ENCODE data around the gene HDAC9. TPM values are rescaled to one million over a fixed set of nuclear protein-coding genes. Genes with fewer than 3 reads are reported as not detected.

HDAC9 gene
- total RNA-seq, 1 donor from 2014 or later: 3.6 TPM

DNA sequence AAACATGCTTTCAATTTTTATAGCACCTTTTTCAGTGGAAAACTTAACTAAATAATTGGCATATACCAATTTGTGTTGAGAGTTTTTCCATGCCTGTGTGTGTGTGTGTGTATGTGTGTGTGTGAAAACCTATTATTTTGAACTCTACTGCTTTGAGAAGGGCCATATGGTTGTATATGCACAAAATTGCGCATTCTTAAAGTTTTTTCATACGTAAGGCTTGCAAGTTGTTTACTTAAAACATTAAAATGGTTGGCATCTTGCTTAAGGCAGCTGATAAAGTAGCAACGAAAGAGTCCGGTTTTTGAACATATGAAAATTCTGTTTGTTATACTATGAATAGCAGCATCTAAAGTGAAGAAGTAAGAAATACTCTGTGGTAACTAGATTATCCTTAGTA is 84.1 kb downstream of the HDAC9 start:
- Mint-ChIP-seq H3K4me1 (ENCODE audit: low read depth) (peaks cover 14% of the 10 kb centered on the region), H3K27me3 (no peaks in the 10 kb centered on the region), H3K27ac (no peak overlapping the region), H3K36me3 (ENCODE audit: insufficient read depth) (no peaks in the 10 kb centered on the region), H3K9me3 (ENCODE audit: low read depth) (no peaks in the 10 kb centered on the region), H3K4me3 (ENCODE audit: low read depth) (no peak overlapping the region)
- no peak for DNase-seq (ENCODE audit: low spot score, unreplicated experiment)
- TF ChIP-seq, protein P1, sequence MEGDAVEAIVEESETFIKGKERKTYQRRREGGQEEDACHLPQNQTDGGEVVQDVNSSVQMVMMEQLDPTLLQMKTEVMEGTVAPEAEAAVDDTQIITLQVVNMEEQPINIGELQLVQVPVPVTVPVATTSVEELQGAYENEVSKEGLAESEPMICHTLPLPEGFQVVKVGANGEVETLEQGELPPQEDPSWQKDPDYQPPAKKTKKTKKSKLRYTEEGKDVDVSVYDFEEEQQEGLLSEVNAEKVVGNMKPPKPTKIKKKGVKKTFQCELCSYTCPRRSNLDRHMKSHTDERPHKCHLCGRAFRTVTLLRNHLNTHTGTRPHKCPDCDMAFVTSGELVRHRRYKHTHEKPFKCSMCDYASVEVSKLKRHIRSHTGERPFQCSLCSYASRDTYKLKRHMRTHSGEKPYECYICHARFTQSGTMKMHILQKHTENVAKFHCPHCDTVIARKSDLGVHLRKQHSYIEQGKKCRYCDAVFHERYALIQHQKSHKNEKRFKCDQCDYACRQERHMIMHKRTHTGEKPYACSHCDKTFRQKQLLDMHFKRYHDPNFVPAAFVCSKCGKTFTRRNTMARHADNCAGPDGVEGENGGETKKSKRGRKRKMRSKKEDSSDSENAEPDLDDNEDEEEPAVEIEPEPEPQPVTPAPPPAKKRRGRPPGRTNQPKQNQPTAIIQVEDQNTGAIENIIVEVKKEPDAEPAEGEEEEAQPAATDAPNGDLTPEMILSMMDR (IDR thresholded peaks at IDR 0.05; ENCODE audit: unreplicated experiment): no peak

DNA sequence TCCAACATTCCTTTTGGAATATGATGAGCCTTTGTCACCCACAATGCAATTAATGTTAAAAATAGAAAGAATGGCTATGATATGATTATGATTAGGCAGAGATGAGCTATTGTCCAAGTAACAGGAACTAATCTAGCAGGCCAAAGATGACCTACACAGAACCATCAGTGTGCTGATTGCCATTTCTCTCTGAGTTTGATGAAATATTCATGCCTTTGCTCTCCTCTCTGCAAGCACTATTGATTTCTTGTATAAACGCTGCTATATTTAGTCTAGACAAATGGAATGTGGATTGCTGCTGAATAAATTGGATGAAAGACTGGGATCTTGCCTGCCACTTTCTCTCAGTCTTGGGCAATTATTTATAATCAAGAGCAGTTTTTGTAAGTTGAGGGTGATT is 85.4 kb downstream of the HDAC9 start:
- TF ChIP-seq, protein P1 (IDR thresholded peaks at IDR 0.05; ENCODE audit: unreplicated experiment): no peak
- Mint-ChIP-seq H3K36me3 (ENCODE audit: insufficient read depth) (no peaks in the 10 kb centered on the region), H3K4me1 (ENCODE audit: low read depth) (peaks cover 14% of the 10 kb centered on the region), H3K4me3 (ENCODE audit: low read depth) (no peak overlapping the region), H3K27ac (no peak overlapping the region), H3K9me3 (ENCODE audit: low read depth) (no peaks in the 10 kb centered on the region), H3K27me3 (no peaks in the 10 kb centered on the region)
- DNase-seq (ENCODE audit: low spot score, unreplicated experiment): no peak

DNA sequence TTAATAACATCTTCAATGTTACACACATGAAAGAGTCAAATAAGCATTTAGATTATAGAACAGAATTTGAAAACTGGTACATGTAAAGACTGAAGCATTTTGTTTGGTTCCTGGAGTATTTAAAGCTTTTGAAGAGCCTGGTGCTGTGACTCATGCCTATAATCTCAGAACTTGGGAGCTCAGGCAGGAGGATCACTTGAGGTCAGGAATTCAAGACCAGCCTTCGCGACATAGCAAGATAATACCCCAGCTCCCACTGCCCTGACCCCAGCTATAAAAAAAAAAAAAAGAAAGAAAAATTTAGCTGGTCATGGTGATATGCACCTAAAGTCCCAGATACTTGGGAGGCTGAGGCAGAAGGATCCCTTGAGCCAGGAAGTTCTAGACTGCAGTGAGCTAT is 87.8 kb downstream of the HDAC9 start:
- Mint-ChIP-seq H3K36me3 (ENCODE audit: insufficient read depth) (no peaks in the 10 kb centered on the region), H3K27me3 (no peaks in the 10 kb centered on the region), H3K9me3 (ENCODE audit: low read depth) (no peaks in the 10 kb centered on the region), H3K27ac (no peak overlapping the region), H3K4me1 (ENCODE audit: low read depth) (peaks cover 12% of the 10 kb centered on the region), H3K4me3 (ENCODE audit: low read depth) (no peak overlapping the region)
- TF ChIP-seq, protein P1 (IDR thresholded peaks at IDR 0.05; ENCODE audit: unreplicated experiment): no peak
- DNase-seq (ENCODE audit: low spot score, unreplicated experiment): no peak

DNA sequence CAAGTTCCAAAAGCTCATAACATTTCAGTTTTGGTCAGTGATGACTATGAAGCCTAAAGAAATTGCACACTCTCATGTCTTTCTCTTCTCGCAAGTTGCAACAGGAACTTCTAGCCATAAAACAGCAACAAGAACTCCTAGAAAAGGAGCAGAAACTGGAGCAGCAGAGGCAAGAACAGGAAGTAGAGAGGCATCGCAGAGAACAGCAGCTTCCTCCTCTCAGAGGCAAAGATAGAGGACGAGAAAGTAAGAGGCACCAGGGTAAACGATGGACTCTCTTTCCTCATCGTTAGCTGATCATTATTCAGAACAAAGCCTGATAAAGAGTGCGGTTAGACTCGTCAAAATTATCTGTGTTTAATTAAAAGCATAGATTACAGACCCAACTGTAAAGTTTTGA is 94.7 kb downstream of the HDAC9 start:
- no peaks in the 10 kb centered on the region for H3K36me3 Mint-ChIP-seq (ENCODE audit: insufficient read depth)
- H3K27me3 Mint-ChIP-seq: no peaks in the 10 kb centered on the region
- no peak for DNase-seq (ENCODE audit: low spot score, unreplicated experiment)
- TF ChIP-seq, protein P1 (IDR thresholded peaks at IDR 0.05; ENCODE audit: unreplicated experiment): no peak
- no peak overlapping the region for H3K4me3 Mint-ChIP-seq (ENCODE audit: low read depth)
- H3K9me3 Mint-ChIP-seq (ENCODE audit: low read depth): no peaks in the 10 kb centered on the region
- no peak overlapping the region for H3K27ac Mint-ChIP-seq
- H3K4me1 Mint-ChIP-seq (ENCODE audit: low read depth): no peaks in the 10 kb centered on the region

DNA sequence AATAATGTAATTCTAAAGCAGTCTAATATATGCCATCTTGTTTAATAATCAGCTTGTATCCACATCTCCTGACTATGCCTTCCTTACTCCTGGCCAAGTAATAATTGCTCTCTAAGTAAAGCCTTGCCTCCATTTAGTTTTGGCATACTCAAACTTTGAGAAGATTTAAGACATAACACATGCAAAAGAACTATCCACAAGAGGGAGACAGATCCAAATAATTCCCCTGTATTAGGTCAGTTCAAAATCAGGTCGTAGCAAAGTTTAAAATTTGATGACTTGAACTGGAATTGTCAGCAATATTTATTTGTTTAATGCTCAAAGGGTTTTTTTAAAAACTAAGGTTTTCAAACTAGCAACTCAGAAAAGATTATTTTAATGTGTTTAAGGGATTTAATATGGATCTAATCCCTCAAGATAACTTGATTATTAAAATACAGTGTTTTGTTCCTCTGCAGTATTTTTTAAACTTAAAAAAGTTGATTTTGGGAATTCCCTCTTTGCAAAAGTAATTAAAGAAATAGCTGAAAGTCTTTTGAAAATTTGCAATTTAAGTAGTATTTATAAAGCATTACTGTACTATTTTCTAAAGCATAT is 95.3 kb downstream of the HDAC9 start:
- H3K27ac Mint-ChIP-seq: no peak overlapping the region
- TF ChIP-seq, protein P1 (IDR thresholded peaks at IDR 0.05; ENCODE audit: unreplicated experiment): peak; percentile 71
- no peaks in the 10 kb centered on the region for H3K4me1 Mint-ChIP-seq (ENCODE audit: low read depth)
- no peaks in the 10 kb centered on the region for H3K27me3 Mint-ChIP-seq
- no peak for DNase-seq (ENCODE audit: low spot score, unreplicated experiment)
- no peaks in the 10 kb centered on the region for H3K36me3 Mint-ChIP-seq (ENCODE audit: insufficient read depth)
- no peak overlapping the region for H3K4me3 Mint-ChIP-seq (ENCODE audit: low read depth)
- no peaks in the 10 kb centered on the region for H3K9me3 Mint-ChIP-seq (ENCODE audit: low read depth)

All from progenitor cell of endocrine pancreas (in vitro differentiated cells).